ENCODE results near the gene SLC30A5. TPM values are rescaled to one million over a fixed set of nuclear protein-coding genes. Genes with fewer than 3 reads are reported as not detected.

Gene SLC30A5
- total and polyA plus RNA-seq, 2 donors (not counting 3 experiments of a cell fraction or from before 2014, with no cell fraction given): 33.0 to 37.0 TPM

DNA sequence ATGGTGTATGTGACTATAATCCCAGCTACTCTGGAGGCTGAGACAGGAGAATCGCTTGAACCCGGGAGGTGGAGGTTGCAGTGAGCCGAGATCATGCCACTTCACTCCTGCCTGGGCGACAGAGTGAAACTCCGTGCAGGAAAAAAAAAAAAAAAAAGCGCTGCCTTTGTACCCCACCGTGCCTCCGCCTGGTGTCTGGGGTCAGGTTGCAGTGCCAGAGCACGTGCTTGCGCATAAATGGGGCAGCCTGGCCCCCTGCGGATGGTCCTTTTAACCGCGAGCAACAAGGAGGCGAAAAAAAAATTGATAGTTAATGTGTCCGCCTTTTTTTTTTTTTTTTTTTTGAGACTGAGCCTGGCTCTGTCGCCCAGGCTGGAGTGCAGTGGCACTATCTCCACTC is 66.8 kb downstream of the SLC30A5 start:
- H3K27me3 ChIP-seq (ENCODE audit: control insufficient read depth in 2 of 2, insufficient read depth in 2 of 2, low read length in 2 of 2): no peaks in the 10 kb centered on the region
- H3K36me3 ChIP-seq (ENCODE audit: control insufficient read depth in 2 of 2, extremely low read depth in 1 of 2, insufficient read depth in 2 of 2, low read length in 2 of 2): no peaks in the 10 kb centered on the region
- BruUV-seq (replicated peaks): no TSS peak
- POLR2A ChIA-PET: no interaction called here
- no peak overlapping the region for H2AFZ ChIP-seq (ENCODE audit: low read depth, low read length)
- CTCF ChIA-PET: interaction anchor here (1.9 kb wide), 1 partner anchor 174 kb away, joined by 5 read pairs; no protein-coding TSS in a partner anchor
- H3K4me3 ChIP-seq (replicated peaks in 1 of 3; ENCODE audit: insufficient read depth in 1 of 3, low read depth in 1 of 3, low read length in 3 of 3): no peak overlapping the region
- intact Hi-C loops (cut with micrococcal nuclease): loop anchor here (10.0 kb wide), 1 partner anchor 254 kb away; the partner anchor contains the start of gene MARVELD2
- FAIRE-seq: no peak
- no peak overlapping the region for H3K27ac ChIP-seq (ENCODE audit: insufficient read depth, low read depth, low read length)
- no peaks in the 10 kb centered on the region for H3K9me3 ChIP-seq (replicated peaks; ENCODE audit: control insufficient read depth, insufficient read depth, low read length)
- H4K20me1 ChIP-seq (replicated peaks; ENCODE audit: control insufficient read depth, extremely low read depth, insufficient read depth, low read length): no peaks in the 10 kb centered on the region
- no peaks in the 10 kb centered on the region for H3K79me2 ChIP-seq (ENCODE audit: control insufficient read depth, insufficient read depth, low read length)
- no peaks in the 10 kb centered on the region for H3K4me1 ChIP-seq (ENCODE audit: control insufficient read depth, extremely low read depth, insufficient read depth, low read length)
- no peaks in the 10 kb centered on the region for H3K9me1 ChIP-seq (replicated peaks; ENCODE audit: control insufficient read depth, extremely low read depth, insufficient read depth, low read length)
- H3K9ac ChIP-seq (replicated peaks; ENCODE audit: extremely low read depth, insufficient read depth, low read length): no peak overlapping the region
- no peak for DNase-seq (ENCODE audit: low read depth, low spot score)
- dilution Hi-C loops (cut with MboI; ENCODE audit: extremely low pct_ligation_motif_present, low sequenced_read_pairs): no loop called here
- TF ChIP-seq, protein P1, sequence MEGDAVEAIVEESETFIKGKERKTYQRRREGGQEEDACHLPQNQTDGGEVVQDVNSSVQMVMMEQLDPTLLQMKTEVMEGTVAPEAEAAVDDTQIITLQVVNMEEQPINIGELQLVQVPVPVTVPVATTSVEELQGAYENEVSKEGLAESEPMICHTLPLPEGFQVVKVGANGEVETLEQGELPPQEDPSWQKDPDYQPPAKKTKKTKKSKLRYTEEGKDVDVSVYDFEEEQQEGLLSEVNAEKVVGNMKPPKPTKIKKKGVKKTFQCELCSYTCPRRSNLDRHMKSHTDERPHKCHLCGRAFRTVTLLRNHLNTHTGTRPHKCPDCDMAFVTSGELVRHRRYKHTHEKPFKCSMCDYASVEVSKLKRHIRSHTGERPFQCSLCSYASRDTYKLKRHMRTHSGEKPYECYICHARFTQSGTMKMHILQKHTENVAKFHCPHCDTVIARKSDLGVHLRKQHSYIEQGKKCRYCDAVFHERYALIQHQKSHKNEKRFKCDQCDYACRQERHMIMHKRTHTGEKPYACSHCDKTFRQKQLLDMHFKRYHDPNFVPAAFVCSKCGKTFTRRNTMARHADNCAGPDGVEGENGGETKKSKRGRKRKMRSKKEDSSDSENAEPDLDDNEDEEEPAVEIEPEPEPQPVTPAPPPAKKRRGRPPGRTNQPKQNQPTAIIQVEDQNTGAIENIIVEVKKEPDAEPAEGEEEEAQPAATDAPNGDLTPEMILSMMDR (IDR thresholded peaks at IDR 0.05; ENCODE audit: extremely low read depth in 1 of 2, insufficient read depth in 1 of 2, low read depth in 1 of 2, low read length in 2 of 2): no peak
- TF ChIP-seq POLR2AphosphoS5 (IDR thresholded peaks at IDR 0.05; ENCODE audit: insufficient read depth, low read depth, low read length): no peak
- TF ChIP-seq, protein P2, sequence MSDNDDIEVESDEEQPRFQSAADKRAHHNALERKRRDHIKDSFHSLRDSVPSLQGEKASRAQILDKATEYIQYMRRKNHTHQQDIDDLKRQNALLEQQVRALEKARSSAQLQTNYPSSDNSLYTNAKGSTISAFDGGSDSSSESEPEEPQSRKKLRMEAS (IDR thresholded peaks at IDR 0.05; ENCODE audit: insufficient read depth, insufficient read length): no peak
- no peak for TF ChIP-seq GATA2 (IDR thresholded peaks at IDR 0.05; ENCODE audit: insufficient read depth, insufficient read length, low read depth, low read length)
- TF ChIP-seq JUN (IDR thresholded peaks at IDR 0.05; ENCODE audit: borderline replicate concordance, insufficient read depth, insufficient read length, low read depth): no peak
- TF ChIP-seq FOS (IDR thresholded peaks at IDR 0.05; ENCODE audit: borderline replicate concordance, insufficient read depth, low read length): no peak
- no peak for TF ChIP-seq POLR2A (IDR thresholded peaks at IDR 0.05; ENCODE audit: low read depth, low read length)
- no peak for TF ChIP-seq MYC (IDR thresholded peaks at IDR 0.05; ENCODE audit: low read depth, low read length)
- no peak for TF ChIP-seq EZH2 (IDR thresholded peaks at IDR 0.05; ENCODE audit: borderline replicate concordance, low read depth, low read length, severe bottlenecking)
- H3K4me2 ChIP-seq (ENCODE audit: insufficient read depth, low read length): no peak overlapping the region

Data from endothelial cell of umbilical vein (primary cell).